Bronchial epithelial cell (primary cell): ENCODE results near the gene ARID1A. TPM values are rescaled to one million over a fixed set of nuclear protein-coding genes. Genes with fewer than 3 reads are reported as not detected.
A peak's percentile ranks its signal among the peaks of the same experiment; 100 is the strongest.

Source experiments
- DNase-seq: peaks from one replicate; pipeline ENCODE4 v3.0.0-alpha.2; 2010; ENCODE audit warnings: low read depth
- FAIRE-seq: peaks from 2 replicates; lab custom pipeline; 2011; peaks lifted over from hg19 to GRCh38; lab: Jason Lieb, UNC
- H3K27me3 ChIP-seq: 2 replicates; pipeline ENCODE4 v1.5.1; 2011; ENCODE audit warnings: low read length; ENCODE audit not compliant: control insufficient read depth, insufficient read depth
- H3K36me3 ChIP-seq: 2 replicates; pipeline ENCODE4 v1.5.1; 2011; ENCODE audit warnings: low read length; ENCODE audit not compliant: control insufficient read depth, insufficient read depth
- H3K4me3 ChIP-seq: 2 replicates; pipeline ENCODE4 v1.5.1; 2011; ENCODE audit warnings: mild to moderate bottlenecking, low read depth, low read length, control low read depth
- total RNA-seq: library from RNA; depleted of rRNA; stranded (reverse); fragments of >200 nt; gene quantifications from 2 replicates; pipeline ENCODE4 v1.2.1, GENCODE V29; 2014
- TF ChIP-seq, protein P1 (sequence below): IDR thresholded peaks from 2 replicates; pipeline ENCODE4 v1.5.1; 2011; ENCODE audit warnings: mild to moderate bottlenecking, moderate library complexity, low read length, control low read depth, inconsistent platforms; ENCODE audit not compliant: insufficient read depth, severe bottlenecking

The ARID1A gene
- total RNA-seq, 1 donor from 2014 or later = 8.7 TPM

GRCh38 chr1:26696654-26697430, 1.0 kb downstream of the ARID1A start:
- no peaks in the 10 kb centered on the region for H3K36me3 ChIP-seq
- no peaks in the 10 kb centered on the region for H3K27me3 ChIP-seq
- no peak for DNase-seq
- TF ChIP-seq, protein P1, sequence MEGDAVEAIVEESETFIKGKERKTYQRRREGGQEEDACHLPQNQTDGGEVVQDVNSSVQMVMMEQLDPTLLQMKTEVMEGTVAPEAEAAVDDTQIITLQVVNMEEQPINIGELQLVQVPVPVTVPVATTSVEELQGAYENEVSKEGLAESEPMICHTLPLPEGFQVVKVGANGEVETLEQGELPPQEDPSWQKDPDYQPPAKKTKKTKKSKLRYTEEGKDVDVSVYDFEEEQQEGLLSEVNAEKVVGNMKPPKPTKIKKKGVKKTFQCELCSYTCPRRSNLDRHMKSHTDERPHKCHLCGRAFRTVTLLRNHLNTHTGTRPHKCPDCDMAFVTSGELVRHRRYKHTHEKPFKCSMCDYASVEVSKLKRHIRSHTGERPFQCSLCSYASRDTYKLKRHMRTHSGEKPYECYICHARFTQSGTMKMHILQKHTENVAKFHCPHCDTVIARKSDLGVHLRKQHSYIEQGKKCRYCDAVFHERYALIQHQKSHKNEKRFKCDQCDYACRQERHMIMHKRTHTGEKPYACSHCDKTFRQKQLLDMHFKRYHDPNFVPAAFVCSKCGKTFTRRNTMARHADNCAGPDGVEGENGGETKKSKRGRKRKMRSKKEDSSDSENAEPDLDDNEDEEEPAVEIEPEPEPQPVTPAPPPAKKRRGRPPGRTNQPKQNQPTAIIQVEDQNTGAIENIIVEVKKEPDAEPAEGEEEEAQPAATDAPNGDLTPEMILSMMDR = no peak
- peak overlapping the region; percentile 68 for H3K4me3 ChIP-seq
- no peak for FAIRE-seq

DNA sequence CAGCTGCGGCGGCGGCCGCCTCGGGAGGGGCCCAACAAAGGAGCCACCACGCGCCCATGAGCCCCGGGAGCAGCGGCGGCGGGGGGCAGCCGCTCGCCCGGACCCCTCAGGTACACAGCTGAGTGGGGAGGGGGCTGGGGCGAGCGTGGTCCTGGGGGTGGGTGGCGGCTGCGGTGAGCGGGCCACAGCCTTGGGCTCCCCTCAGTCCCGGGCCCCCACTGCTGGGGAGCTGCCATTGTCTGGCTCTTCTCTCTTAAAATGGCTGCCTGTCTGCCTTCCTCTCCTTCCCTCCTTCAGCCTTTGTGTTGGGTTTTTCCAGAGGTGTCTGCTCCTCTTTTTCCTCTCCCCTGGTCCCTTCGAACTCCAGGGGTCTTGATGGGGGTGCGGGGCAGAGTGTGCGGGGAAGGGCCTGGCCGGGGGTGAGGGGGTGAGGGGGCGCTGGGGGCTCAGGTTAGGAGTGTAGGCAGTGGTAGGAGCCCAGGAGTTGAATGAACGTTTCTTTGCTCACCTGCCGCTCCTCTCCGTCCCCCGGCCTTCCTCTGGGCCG, 1.7 kb downstream of the ARID1A start:
- TF ChIP-seq, protein P1 = no peak
- Histone ChIP-seq H3K36me3 (no peaks in the 10 kb centered on the region), H3K4me3 (peak overlapping the region; percentile 68), H3K27me3 (no peaks in the 10 kb centered on the region)
- DNase-seq (no peak), FAIRE-seq (no peak)

DNA sequence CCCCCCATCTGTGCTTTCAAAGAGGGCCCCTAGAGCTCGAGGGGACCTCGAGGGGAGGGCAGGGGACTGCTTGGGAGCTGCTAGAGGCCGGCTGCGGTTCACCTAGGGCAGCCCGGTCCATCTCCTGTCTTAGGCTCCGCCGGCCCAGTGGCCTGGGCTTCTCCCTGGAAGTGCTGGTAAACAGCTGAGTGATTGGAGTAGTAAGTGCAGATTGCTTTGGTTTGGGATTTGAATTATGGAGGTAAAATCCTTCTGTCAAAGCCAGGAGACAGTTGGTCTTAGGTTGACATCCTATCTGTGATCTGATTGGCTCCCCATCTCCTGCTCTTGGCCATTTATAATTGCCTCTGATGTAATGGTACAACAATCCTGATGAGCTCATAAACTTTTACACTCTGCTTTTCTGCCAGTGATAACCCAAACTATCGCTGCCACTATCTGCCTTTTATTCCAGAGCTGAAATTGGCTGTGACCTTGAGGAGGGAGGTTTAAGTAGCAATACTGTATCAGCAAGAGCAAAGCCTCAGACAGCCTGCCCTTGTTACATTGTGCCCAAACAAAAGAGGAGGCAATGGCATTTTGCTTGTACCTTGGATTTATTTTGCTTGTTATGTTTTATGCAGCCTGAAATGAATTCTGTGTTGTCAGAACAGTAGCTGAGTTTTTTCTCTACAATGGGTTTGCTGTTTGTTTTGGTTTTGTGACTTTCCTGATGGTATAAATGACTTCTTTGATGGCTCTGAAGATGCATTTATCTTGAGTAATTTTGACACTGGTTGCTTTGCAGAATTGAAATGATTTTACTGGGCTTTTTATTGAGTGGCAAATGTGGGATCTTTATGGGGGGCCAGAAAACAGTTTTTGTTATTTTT, 2.4 kb downstream of the ARID1A start:
- DNase-seq (peak; percentile 96), FAIRE-seq (peak; percentile 81)
- no peaks in the 10 kb centered on the region for H3K27me3 ChIP-seq
- H3K36me3 ChIP-seq = no peaks in the 10 kb centered on the region
- peak overlapping the region; percentile 68 for H3K4me3 ChIP-seq
- TF ChIP-seq, protein P1 = no peak

- Histone ChIP-seq H3K4me3 (no peak overlapping the region), H3K27me3 (no peaks in the 10 kb centered on the region), H3K36me3 (no peaks in the 10 kb centered on the region)
- TF ChIP-seq, protein P1 = no peak
- DNase-seq (peak; percentile 42), FAIRE-seq (no peak)
Observed at GRCh38 chr1:26700711-26701110, 4.9 kb downstream of the ARID1A start.

GRCh38 chr1:26701266-26701994, 5.6 kb downstream of the ARID1A start:
- Histone ChIP-seq H3K4me3 (peak overlapping the region; percentile 3), H3K36me3 (no peaks in the 10 kb centered on the region), H3K27me3 (no peaks in the 10 kb centered on the region)
- FAIRE-seq = peak; percentile 62
- TF ChIP-seq, protein P1 = no peak
- DNase-seq = peak; percentile 80
